BJ (cell line): ENCODE measurements around the gene DHRS7C. TPM values are rescaled to one million over a fixed set of nuclear protein-coding genes. Genes with fewer than 3 reads are reported as not detected.

Experiments
- CTCF ChIA-PET: fragments of 350-600 bp; formaldehyde crosslinking; extraction: SDS; loops from one replicate; lab custom pipeline; 2021; ENCODE audit warnings: antibody characterized with exemption, inconsistent platforms; lab: Yijun Ruan, JAX
- POLR2A ChIA-PET: fragments of 300-600 bp; sonication (Branson Sonifier 250); formaldehyde crosslinking; extraction: SDS; loops from one replicate; lab custom pipeline; 2021; ENCODE audit warnings: antibody characterized with exemption; lab: Charles Lee
- DNase-seq: peaks from one replicate; pipeline ENCODE4 v3.0.0-alpha.2; 2011; ENCODE audit warnings: low read depth
- H3K27me3 ChIP-seq: 2 replicates; pipeline ENCODE4 v1.6.0; 2011; ENCODE audit warnings: low read length; ENCODE audit not compliant: control insufficient read depth, insufficient read depth
- H3K36me3 ChIP-seq: 2 replicates; pipeline ENCODE4 v1.5.1; 2011; ENCODE audit warnings: low read length; ENCODE audit not compliant: control insufficient read depth, insufficient read depth
- H3K4me3 ChIP-seq: 2 replicates; pipeline ENCODE4 v1.5.1; 2011; ENCODE audit warnings: low read depth, mild to moderate bottlenecking, control low read depth, low read length
- CTCF ChIP-seq: IDR thresholded peaks from 2 replicates; pipeline ENCODE4 v1.5.1; 2011; ENCODE audit warnings: low read depth, mild to moderate bottlenecking, control low read depth, inconsistent platforms, low read length, moderate library complexity; ENCODE audit not compliant: insufficient read depth
- polyA plus RNA-seq: library from polyadenylated mRNA; depleted of rRNA; stranded (reverse); fragments of >200 nt; gene quantifications from 2 replicates; pipeline ENCODE4 v1.2.3, GENCODE V29; 2011

The DHRS7C gene
- polyA plus RNA-seq, 1 experiment = not detected

GRCh38 chr17:9802294-9802693 is 10.9 kb upstream of the DHRS7C start:
- no peak overlapping the region for H3K4me3 ChIP-seq
- peak; percentile 21 for DNase-seq
- POLR2A ChIA-PET = no interaction called here
- no peak for TF ChIP-seq CTCF
- no peaks in the 10 kb centered on the region for H3K27me3 ChIP-seq
- no peaks in the 10 kb centered on the region for H3K36me3 ChIP-seq
- CTCF ChIA-PET = interaction anchor here (0.9 kb wide), 1 partner anchor 11 kb away, joined by 3 read pairs; the partner anchor contains the start of gene DHRS7C

DNA sequence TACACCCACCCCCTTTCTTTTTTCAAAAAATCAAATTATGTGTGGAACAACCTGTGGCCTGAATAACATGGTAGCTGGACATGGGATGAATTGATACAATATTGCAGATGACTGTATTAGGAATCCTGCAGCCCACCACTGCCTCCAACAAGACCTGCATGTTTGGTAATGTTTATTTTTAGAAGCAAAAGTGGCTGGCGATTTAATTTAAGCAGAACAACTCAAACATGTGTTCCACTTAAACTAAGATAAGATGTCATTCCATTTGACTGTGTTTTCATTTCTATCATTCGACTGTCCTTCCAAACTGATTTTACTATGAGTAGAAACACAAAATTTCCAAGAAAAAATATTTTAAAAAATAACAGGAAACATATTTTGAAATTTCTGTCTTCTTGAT is 10.1 kb upstream of the DHRS7C start:
- H3K4me3 ChIP-seq = no peak overlapping the region
- no peak for TF ChIP-seq CTCF
- no peaks in the 10 kb centered on the region for H3K36me3 ChIP-seq
- CTCF ChIA-PET = interaction anchor here (0.9 kb wide), 1 partner anchor 10 kb away, joined by 3 read pairs; the partner anchor contains the start of gene DHRS7C
- POLR2A ChIA-PET = no interaction called here
- no peaks in the 10 kb centered on the region for H3K27me3 ChIP-seq
- DNase-seq = no peak

DNA sequence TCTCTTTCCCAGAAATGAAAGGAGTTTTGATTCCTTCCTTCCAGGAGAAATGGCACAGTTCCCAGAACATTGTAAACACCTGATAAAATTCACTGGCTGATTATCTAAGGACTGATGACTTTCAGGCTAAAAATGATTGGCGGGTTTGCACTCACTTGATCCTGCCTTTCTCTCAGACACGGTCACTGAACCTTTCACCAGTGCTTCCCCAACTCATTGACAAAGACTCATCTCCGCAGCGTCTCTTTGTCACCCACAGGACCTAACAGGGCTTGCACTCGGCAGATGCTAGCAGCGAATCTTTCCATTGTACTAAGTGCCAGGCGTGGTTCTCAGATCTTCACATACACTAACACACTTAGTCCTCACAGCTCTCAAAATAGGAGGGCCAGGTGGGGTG is 7.3 kb upstream of the DHRS7C start:
- POLR2A ChIA-PET = no interaction called here
- Histone ChIP-seq H3K27me3 (no peaks in the 10 kb centered on the region), H3K36me3 (no peaks in the 10 kb centered on the region), H3K4me3 (no peak overlapping the region)
- CTCF ChIA-PET = no interaction called here
- no peak for DNase-seq
- TF ChIP-seq CTCF = no peak

DNA sequence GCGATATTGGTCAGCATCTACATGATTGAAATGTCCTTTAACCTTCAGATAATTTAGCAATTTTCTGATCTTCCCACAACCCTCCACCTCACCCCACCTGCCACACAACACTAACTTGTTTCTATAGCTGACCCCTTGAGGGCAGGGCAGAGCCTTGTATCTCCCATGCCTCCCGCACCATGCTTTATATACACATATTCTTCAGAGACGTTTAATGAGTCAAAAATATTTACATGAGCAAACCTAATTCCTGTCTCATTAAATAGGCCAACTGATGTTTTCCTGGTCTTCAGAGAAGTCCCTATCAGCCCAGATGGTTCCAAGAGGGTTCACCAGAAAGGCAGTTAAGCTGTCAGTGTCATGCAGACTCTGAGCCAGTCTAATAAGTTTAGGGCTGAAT is 6.6 kb upstream of the DHRS7C start:
- POLR2A ChIA-PET = no interaction called here
- Histone ChIP-seq H3K27me3 (no peaks in the 10 kb centered on the region), H3K4me3 (no peak overlapping the region), H3K36me3 (no peaks in the 10 kb centered on the region)
- DNase-seq = no peak
- TF ChIP-seq CTCF = no peak
- CTCF ChIA-PET = no interaction called here

DNA sequence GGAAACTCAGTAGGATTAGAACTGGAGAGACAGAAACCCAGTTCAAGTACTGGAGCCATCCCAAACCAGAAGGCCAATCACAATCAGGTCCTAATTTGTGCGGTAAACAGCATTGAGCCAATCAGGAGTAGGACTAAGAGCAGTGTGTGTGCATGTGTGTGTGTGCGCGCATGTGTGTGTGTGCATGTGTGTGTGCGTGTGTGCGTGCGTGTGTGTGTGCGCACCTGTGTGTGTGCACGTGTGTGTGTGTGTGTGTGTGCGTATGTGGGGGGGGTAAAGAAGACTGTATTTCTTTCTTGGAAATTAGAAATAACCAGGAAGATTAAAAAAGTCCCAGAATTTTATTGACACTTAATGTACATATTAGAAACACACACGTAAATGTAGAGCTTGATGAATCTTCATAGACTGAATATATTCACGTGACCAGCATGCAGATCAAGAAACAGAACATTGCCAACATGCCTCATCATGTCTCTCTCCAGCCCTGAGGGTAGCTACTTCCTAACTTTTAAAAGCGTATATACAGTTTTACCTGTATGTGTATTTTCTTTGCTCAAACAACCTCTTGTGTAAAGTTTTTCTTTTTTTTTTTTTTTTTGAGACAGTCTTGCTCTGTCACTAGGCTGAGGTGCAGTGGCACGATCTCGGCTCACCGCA is 919 bp upstream of the DHRS7C start:
- H3K36me3 ChIP-seq = no peaks in the 10 kb centered on the region
- no peaks in the 10 kb centered on the region; the same call in 1 of the 2 replicates for H3K27me3 ChIP-seq
- DNase-seq = no peak
- no peak for TF ChIP-seq CTCF
- no peak overlapping the region for H3K4me3 ChIP-seq
- POLR2A ChIA-PET = interaction anchor here (0.6 kb wide), 1 partner anchor 140 kb away, joined by 12 read pairs; no protein-coding TSS in a partner anchor
- CTCF ChIA-PET = interaction anchor here (0.7 kb wide), 1 partner anchor 54 kb away, joined by 4 read pairs; no protein-coding TSS in a partner anchor
